Activated CD8-positive, alpha-beta memory T cell treated with anti-CD3 and anti-CD28 coated beads for 4 hours (primary cell): ENCODE results near the gene EXOSC7.
"Not testable (repeated sequence)": the region's sequence is repeated elsewhere in the genome, so short reads cannot be mapped to it uniquely, and the experiment has no call there.

Experiments used
- DNase-seq, 2 donors: peaks; one replicate each; pipeline ENCODE4 v3.0.0-alpha.2; 2020; ENCODE audit warnings: low read depth in 2 of 2

EXOSC7 gene

GRCh38 chr3:44962621-44963393, 13.2 kb upstream of the EXOSC7 start:
- DNase-seq, result no peak

DNA sequence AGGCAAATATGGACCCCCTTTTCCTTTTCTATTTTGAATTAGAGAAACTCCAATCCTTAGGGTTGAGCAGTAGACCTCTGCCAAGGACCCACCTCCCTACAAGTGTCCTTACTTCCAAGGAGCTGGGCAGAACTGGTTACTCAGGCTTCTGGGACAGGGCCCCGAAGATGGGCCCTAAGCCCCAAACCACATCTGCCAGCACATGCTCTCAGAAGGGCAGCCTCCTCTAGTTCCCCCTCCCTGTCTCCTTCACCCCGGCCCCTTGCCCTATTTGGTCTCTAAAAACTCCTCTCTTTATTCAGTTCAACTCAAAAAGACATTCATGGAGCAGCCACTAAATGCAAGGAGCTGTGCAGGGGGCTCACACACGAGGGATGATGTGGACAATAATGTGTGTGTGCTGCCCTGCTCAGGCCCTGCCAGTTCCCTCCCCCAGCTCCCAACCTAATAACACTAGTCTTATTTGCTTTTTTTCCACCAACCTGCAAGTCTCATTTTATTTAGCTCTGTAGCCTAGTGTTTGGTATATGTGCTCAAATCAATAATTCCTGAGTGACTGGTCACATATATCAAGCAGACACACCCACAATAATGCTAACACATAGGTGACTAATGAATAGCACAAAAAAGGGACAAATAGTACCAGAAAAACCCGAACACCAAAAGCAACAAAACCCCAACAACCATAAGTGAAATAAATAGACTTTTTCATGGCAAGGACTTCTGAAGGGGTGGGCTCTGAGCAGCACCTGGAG, 12.3 kb upstream of the EXOSC7 start:
- no peak for DNase-seq

- DNase-seq, result no peak
Observed at GRCh38 chr3:44965165-44965564, 10.9 kb upstream of the EXOSC7 start.

DNA sequence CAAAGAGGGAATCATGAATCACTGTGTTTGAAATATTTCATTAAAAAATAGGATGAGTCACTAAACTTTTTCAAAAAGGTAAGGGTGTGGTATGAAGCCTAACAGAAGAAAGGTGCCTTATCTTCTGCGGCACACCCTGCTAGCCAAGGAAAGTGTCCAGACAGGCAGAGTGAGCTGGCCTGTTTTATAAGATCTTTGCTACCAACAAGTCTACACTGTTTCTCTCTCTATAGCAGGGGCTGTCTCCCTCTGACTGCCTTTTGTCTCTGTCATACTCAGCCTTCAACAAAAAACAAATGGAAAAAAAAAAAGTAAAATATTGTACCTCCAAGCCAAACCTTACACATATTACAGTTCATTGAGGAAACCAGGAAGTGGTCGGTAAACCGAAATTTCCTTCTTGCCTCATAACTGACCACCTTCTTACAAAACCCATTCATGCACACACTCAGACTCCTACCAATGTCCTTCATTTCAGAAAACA, 9.2 kb upstream of the EXOSC7 start:
- DNase-seq, result no peak

DNA sequence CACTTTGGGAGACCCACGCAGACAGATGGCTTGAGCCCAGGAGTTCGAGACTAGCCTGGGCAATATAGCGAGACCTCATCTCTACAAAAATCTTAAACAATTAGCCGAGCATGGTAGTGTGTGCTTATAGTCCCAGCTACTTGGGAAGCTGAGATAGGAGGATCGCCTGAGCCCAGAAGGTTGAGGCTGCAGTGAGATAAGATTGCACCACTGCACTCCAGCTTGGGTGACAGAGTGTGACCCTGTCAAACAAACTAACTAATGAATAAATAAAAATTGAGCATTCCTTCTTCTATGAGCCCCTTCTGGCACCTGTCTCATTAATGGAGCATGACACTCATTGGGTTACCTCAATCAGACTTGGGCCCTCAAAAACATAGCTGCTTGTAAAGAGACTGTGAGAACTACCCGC, 7.6 kb upstream of the EXOSC7 start:
- DNase-seq, result no peak

DNA sequence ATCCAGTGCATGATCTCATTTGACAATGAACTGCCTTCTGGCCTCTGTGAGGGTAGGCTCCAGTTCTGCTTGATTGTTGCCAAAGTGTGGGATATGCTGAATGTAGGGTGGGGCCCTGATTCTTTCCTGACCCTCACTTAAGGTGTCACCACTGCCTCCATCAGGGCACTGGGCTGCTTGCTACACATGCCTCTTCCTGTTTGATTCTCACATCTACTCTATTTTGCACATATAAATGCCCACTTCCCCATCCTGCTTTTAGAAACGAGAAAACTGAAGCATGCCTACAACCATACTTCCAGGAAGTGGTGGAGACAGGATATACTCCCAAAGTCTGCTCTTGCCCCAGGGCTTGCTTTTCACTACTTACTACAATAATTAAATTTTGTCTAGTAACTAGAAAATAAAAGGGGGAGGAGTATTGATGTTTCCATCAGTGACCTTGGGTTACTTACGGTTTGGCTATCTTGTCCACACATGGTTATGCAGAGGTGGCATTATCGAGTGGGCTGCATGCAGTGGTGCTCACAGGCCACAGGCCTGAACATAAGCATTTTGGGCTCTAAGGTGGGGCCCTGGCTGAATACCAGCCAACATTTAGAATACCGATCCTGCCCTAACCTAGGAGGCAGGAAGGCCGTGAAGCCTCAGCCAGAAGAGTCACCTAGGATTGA, 6.8 kb upstream of the EXOSC7 start:
- no peak for DNase-seq

DNA sequence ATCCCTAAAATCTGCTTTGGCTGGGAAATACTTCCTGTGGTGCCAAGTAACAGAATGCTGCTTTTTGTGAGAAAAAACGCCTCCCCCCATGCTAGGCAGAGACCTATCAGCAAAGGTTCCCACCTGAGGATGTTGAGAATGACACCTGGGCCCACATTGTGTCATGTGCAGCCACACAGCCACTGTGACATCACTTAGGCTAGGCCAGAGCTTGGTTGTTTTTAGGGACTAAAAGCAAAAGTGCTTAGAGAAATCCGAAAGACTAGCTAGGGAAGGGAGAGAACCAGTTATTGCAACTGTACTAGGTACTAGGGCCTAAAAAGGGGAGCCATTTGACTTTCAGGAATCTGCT, 6.2 kb upstream of the EXOSC7 start:
- no peak for DNase-seq

DNA sequence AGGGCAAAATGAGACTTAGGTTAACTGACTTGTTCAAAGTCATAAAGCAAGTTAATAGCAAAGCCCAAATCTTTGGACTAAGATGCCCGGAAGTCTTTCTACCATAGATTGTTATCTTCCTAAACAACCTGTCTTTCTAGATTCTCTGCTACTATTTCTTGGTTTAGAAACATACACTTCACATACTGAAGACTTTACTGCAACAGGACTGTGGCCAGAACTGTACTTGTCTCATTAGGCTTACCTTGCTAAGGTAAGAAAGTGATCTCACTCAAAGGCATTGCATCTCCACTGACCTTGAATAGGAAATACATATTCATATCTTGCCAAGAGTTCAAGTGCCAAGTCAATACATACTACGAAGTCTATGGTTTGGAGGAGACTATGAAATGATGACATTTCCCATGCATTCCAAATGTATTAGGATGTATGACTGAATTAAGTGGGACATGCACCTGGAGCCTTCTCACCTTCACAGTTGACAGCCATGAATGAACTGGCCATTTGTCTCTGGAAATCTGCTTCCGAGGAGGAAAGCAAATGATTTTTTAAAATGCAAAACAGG, 5.0 kb upstream of the EXOSC7 start:
- no peak for DNase-seq

DNA sequence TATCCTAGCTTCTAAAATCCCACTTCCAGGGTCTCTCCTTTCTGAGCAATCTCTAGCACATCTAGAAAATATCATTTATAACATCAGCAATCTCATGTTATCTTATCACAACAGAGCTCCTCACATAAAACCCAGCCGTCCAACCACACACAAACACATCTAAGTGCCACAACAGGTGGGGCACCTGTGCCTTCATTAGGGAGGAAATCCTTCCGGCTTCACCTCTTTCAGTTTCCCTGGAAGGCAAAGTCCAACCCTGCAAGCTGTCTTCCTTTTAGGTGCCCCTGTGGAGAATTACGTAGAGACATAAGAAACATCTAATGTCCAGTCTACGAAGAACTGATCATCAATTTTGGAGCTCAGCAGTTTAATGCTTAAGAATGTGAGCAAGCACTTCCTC, 1.6 kb upstream of the EXOSC7 start:
- DNase-seq, result no peak

DNA sequence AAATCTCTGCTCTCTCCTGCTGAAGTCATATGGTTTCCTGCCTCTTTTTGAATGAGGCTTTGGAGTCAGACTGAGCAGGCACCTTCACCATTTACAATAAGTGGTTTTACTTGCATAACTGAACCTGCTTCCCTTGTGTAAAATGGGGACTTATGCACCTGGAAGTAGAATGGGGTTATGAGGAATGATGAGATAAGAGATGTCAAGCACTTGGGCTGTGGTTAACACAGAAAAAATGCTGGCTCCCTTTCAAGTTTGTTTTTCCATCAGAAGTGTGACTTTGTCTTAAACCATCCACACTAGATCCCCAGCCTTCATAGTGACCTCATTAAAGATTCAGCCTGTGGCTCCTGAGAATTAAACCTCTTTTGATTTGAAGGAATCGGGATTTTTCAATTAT, 5.2 kb downstream of the EXOSC7 start:
- DNase-seq, result no peak

DNA sequence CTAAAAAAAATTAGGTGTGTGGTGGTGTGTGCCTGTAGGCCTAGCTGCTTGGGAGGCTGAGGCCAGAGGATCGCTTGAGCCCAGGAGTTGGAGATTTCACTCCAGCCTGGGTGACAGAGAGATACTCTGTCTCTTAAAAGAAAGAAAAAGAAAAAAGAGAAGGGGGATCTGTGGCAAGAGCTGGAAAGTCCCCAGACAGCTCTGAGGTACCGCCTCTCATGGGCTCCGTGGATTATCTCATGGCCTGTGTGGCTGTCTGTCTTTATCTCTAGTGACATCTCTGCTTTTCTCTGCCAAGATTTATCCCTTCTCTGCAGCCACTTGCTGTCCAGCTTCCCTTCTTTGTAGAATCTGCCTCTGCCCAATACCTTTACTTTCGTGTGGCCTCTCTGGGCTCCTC, 5.7 kb downstream of the EXOSC7 start:
- DNase-seq, result no peak

- no peak for DNase-seq
Observed at GRCh38 chr3:44982817-44983216, 6.8 kb downstream of the EXOSC7 start.

- no peak for DNase-seq
Observed at GRCh38 chr3:44983484-44983941, 7.5 kb downstream of the EXOSC7 start.

DNA sequence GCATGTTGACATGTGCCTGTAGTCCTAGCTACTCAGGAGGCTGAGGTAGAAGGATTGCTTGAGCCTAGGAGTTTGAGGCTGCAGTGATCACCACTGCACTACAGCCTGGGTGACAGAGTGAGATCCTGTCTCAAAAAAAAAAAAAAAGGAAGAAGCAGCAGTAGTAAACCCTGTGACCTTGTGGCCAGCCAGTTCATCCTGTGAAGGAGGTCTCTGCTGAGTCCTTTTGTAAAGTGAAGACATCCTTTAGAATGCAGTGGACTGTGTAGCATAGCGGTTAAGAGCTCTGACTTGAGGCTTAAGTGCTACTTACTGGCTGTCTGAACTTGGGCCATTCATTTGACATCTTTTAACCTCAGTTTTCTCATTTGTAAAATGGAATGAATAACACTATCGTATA, 8.3 kb downstream of the EXOSC7 start:
- DNase-seq, result no peak

- not testable (repeated sequence) for DNase-seq
Observed at GRCh38 chr3:44986330-44986729, 10.3 kb downstream of the EXOSC7 start.

- no peak for DNase-seq
Observed at GRCh38 chr3:44987332-44987731, 11.3 kb downstream of the EXOSC7 start.

- no peak for DNase-seq
Observed at GRCh38 chr3:44988073-44988472, 12.0 kb downstream of the EXOSC7 start.

- DNase-seq, result no peak
Observed at GRCh38 chr3:44989141-44989540, 13.1 kb downstream of the EXOSC7 start.

DNA sequence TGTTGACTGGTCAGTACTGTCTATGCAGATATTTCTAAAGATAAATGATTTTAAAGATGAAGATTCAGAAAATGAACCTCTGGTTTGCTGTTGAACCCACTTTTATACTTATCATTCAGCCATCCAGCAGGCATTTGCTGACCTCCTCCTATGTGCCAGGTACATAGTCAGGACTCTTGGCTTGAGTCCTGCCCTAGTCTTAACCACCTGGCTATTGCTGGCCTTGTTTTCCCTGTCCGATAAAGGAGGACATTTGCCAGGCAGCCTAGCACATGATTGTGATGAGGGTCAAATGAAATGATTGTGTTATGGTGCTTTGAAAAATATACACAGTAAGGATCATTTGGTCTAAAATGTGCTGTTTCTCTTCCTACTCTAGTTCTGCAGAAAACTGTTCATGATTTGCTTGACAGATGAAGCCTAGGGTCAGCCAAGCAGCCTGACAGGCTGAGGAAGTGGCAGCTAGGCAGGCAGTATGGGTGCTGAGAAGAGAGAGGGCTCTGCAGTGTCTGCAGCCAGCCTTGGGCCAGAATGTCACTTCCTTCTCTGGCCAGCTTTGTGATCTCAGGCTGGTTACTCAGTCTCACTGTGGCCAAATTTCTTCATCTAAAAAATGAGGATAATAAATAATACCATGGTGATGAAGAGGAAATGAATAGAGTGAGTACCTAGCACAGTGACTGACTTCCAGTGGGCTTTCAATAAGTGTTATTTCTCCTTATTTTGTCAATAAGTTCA, 13.8 kb downstream of the EXOSC7 start:
- DNase-seq, result no peak

DNA sequence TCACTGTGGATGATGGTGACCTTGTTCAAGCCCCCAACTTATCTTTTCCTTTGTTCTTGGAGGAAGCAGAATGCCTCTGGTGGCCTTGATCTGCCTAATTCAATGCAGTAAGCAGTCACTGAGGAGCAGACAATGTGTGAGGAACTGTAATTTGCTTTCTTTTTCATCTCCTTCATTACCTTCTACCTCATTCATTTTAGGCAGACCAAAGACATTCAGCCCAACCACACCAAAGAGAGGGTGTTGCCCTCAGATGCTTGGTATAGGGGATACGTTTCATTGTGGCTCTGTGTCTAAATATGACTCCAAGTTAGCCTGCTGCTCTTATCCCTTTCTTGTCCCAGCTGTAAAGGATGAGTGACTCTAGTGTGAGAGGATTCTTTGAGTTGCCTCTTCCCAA, 15.3 kb downstream of the EXOSC7 start:
- no peak for DNase-seq
